Stimulated activated CD4-positive, alpha-beta T cell treated with anti-CD3 and anti-CD28 coated beads, TNF-alpha, amount 100 ng/mL, for 48 hours (primary cell): ENCODE results near the gene NOP10.

Experiments
- DNase-seq, 3 donors: peaks; one replicate each; pipeline ENCODE4 v3.0.0-alpha.2; 2020; ENCODE audit warnings: low read depth in 3 of 3

Gene NOP10

DNA sequence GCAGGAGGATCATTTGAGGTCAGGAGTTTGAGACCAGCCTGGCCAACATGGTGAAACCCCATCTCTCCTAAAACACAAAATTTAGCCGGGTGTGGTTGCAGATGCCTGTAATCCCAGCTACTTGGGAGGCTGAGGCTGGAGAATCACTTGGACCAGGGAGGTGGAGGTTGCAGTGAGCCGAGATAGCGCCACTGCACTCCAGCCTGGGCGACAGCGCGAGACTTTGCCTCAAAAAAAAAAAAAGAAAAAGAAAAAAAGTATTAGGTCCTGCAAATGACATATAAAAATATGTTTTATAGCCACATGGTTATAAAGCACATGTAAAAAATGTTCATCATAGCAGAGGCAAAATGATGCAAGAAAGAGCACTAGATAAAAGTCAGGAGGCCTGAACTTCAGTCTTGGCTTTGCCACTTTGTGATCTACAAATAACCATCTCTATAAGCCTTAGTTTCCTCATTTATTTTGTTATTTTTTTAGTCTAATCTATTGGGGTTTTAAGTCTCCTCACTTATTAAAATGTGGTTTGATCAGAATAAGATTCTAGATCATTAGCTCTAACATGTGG is 10.3 kb downstream of the NOP10 start:
- no peak for DNase-seq

DNA sequence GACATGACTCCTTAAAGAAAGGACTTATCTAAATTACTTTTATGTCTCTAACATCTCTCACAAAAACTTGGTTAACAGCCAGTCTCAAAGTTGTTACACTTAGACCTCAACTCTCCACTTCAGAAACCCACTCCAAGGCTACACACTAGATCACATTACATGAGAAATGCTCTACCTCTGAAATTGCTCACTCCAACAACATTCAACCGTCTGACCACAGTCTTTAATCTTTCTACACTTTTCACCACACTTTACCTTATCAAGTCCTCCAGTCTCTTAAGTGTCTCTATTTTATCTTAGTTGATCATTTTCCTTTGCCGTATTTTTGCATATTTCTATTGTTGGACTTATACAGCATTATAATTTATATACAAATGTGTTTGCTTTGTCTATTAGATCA is 11.1 kb downstream of the NOP10 start:
- DNase-seq = no peak

DNA sequence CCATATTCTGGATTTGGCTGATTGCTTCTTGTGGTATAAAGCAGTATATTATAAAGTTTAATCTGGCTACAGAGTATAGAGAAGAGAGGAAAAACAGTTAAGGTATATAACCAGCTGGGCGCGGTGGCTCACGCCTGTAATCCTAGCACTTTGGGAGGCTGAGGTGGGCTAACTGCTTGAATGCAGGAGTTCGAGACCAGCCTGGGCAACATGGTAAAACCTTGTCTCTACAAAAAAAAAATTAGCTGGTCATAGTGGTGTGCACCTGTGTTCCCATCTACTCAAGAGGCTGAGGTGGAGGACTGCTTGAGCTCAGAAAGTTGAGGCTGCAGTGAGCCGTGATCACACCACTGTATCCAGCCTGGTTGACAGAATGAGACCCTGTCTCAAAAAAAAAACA is 12.7 kb downstream of the NOP10 start:
- DNase-seq = no peak

DNA sequence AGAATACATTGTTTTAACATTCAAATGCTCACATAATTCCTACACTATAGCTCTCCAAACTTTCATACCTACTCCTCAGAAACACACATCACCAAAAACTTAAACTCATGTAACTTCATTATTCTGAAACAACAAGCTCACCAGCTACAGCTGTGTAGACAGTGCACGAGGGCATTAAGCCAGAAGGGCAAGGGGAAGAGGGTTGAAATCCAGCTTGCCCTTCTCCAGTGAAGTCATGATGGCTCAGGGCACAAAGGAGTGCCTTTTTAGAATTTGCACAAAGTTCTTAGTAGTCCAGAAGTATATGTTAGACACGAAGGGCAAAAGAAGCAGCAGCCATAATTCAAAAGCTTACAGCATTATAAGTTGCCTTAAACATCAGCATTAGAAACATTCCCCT is 13.9 kb downstream of the NOP10 start:
- DNase-seq = no peak

DNA sequence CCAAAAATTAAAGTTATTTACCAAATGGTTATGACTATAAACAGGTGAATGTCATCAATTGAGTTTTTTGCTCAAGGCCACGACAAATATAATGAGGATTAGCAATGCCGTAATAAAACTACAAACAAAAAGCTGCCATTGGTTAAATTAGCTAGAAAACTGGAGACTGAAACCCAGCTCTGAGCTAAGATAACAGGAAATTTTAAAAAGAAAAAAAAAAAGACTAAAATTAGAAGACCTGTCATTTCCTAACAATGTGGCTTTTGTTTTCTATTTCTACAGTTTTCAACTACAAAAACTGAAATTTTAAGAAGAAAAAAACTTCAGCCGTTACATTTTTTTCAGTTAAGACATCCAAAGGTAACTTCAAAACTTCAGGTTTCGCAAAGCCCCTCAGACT is 15.0 kb downstream of the NOP10 start:
- no peak for DNase-seq

DNA sequence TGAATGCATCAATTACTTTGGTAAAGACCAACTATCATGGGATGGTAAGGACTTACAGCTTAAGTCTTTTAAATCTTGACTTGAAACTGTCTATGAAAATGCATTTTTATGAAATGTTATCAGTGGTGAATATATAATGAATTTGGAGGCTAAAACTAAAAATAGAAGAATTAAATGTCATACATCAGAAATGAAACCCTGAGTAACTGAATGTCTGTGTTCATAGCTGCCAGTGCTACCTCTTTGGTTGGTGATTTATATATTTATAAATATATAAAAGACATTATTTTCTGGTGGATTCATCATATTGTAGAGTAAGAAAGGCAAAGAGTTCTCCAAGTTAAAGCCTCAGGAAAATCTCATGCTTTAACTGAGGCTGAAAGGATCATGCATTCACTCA is 17.6 kb downstream of the NOP10 start:
- DNase-seq = no peak

DNA sequence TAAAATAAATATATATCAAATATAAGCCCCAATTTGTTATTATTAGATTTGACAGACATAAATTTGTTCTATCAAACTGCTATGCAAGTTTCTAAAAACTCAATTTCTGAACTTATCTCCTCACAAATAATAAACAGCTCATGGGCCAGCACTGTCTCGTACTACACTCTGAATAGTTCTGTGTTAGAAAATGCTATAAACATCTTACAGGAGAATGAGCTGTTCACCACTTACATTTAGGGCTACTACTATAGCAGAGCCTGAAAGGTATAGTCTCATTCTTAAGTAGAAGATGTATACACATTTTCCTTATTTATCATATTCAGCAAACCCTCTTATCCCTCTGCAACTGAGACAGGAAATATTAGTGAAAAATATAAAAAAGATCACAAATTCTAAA is 18.0 kb downstream of the NOP10 start:
- DNase-seq = no peak

DNA sequence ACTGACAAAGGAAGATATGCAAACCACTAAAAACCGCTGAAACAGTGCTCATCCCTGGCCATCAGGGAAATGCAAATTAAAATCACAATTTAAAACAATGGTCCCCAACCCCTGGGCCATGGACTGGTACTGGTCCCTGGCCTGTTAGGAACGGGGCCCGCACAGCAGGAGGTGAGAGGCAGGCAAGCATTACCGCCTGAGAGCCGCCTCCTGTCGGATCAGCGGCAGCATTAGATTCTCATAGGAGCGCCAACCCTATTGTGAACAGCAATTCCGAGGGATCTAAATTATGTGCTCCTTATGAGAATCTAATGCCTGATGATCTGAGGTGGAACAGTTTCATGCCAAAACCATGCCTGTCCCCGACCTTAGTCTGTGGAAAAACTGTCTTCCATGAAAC is 19.7 kb downstream of the NOP10 start:
- DNase-seq = no peak

DNA sequence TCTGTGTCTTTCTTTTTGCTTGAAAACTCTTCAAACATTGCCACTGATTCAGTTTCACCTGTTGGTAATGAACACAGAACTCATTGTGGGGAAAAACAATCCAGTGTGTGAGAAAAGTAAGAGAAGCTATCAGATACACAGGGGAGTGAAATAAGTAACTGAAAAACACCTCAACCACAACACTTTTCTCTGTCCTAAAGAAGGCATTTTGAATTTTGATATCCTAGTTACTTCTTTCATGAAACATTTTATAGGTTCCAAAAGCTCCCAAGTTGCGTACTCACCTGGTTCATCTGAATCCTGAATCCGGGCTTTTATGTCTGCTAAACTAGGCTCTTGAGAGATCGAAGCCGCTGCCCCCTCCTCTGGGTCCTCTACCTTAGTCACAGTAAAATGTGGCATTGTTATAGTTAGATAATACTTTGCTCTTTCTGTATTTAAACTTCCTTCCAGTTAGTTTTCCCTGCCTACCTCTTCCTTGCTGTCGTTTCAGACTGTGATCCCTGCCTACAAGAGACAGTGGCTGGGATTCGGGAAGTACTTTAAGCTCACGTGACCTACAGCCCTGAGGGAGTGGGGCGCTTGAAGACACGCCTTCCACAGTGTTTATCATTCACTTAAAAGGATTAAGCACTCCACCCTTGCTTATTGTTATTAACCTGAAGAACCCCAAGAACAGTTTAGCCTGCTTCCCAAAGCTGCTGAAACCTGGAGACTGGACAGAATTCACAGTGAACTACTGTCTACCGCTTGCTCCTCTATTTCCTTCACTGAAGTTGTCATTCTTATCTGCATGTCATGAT is 24.5 kb downstream of the NOP10 start:
- DNase-seq = no peak

DNA sequence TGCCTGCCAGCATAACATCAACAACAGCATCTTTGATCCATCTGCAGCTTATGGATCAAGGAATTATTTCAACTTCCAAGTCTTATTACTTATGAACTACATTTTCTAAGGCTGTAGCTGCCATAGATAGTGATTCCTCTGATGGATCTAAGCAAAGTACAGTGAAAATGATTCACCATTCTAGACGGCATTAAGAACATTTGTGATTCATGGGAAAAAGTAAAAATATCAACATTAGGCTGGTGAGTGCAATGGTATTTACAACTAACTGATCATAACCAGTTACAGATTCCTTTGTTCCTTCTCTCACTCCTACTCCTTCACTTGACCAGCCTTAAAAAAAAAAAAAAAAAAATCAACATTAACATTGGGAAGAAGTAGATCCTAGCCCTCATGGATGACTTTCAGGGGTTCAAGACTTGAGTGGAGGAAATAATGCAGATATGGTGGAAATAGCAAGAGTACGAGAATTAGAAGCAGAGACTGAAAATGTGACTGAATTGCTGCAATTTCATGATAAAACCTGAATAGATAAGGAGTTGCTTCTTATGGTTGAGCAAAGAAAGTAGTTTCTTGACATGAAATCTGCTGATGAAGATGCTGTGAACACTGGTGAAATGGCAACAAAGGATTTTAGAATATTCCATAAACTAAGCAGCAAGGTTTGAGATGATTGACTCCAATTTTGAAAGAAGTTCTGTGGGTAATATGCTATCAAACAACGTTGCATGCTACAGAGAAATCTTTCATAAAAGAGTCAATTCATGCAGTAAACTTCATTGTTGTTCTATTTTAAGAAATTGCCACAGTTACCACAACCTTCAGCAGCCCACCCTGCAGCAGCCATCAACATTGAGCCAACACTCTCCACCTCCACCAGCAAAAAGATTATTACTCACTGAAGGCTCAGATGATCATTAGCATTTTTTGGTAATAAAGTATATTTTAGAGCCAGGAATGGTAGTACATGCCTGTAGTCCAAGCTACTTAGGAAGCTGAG is 28.1 kb downstream of the NOP10 start:
- DNase-seq = no peak

DNA sequence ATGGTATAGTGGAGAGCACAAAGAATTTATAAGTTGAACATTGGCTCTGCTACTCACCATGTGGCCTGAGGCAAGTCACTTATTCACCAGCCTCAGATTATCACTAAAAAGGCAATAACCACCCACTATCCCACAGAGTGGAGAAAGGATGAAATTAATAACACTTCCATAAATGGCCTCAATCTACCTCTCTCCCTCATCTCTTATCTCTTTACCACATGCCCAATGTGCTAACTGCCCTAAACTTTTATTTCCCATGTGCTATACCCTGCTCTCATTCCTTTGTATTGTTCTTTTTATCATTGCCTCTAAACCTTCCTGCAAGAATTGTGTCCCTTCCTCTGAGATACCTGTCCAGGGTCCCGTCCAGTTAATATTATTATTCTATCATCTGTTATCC is 31.4 kb downstream of the NOP10 start:
- DNase-seq = no peak

DNA sequence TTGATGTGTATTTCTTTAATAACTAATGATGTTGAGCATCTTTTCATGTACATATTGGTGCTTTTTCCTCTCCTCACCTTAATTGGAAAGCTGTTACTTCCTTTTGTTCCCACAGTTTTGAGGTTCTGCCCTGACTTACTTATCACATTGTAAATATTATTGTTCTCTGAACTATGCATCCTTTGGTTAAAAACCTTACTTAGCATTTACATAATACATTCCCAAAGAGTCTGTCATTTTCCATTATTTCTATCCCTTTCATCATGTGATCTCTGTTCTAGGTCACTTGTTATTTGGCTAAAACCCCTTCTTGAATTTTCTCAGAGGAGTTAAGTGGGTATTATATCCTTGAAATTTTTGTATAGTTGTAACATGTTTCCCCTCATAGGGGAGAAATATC is 38.3 kb downstream of the NOP10 start:
- no peak for DNase-seq

DNA sequence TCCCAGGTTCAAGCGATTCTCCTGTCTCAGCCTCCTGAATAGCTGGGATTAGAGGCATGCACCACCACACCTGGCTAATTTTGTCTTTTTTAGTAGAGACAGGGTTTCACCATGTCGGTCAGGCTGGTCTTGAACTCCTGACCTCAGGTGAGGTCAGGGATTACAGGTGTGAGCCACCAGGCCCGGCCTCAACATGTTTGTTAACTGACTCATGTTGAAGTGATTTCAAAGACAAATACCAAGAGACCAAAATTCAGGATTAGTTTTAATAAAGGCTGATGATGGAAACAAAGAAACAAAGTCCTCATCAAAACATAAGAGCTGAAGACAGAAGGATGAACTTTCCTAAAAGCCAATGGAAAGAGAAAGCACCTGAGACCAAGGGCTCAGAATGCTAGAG is 41.9 kb downstream of the NOP10 start:
- DNase-seq = no peak

DNA sequence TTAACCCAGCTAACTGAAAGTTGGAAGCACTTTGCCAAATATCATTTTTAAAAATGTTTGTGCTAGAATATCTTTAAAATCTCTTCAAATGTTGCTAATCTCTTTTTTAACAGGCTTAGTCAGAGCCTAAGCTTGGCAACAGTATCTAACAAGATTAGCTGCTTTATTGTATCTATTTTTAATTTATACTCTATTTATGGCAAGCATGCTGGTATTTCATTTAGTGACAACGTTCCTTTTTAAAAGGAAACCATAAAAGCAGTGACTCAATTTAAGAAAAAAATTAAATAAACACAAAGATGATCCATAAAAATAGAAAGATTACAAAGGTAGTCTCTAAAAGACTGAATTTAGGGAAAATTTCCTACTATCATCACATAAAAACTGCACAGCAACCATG is 45.9 kb downstream of the NOP10 start:
- no peak for DNase-seq

DNA sequence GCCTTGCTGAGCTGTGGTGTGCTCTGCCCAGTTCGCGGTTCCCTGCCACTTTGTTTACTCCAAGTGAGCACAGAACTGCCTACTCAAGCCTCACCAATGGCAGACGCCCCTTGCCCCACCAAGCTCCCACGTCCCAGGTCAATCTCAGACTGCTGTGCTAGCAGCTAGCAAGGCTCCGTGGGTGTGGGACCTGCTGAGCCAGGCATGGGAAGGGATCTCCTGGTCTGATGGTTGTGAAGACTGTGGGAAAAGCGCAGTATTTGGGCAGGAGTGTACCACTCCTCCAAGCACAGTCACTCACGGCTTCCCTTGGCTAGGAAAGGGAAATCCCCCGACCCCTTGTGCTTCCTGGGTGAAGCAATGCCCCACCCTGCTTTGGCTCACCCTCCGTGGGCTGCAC is 50.3 kb downstream of the NOP10 start:
- no peak for DNase-seq
